Measurements from ENCODE around the gene BCL2L1.

Gene BCL2L1

GRCh38 chr20:31698243-31698802 is 24.3 kb downstream of the BCL2L1 start:
- Histone ChIP-seq H3K4me1 (ENCODE audit: control insufficient read depth, insufficient read depth, low read length) (peaks cover 21% of the 10 kb centered on the region), H3K27me3 (ENCODE audit: control insufficient read depth, insufficient read depth, low read length) (no peaks in the 10 kb centered on the region), H3K27ac (ENCODE audit: low read depth, low read length) (no peak overlapping the region), H3K36me3 (ENCODE audit: control insufficient read depth, insufficient read depth, low read length) (0 out of 2 replicates have a peak, but pooled peaks cover 4% of the 10 kb centered on the region), H3K9me3 (ENCODE audit: control insufficient read depth, insufficient read depth, low read length) (no peaks in the 10 kb centered on the region), H3K9ac (ENCODE audit: low read depth, low read length) (no peak overlapping the region), H3K4me3 (ENCODE audit: low read depth, low read length) (no peak overlapping the region)

- Histone ChIP-seq H3K27ac (ENCODE audit: low read depth, low read length) (peak overlapping the region; percentile 38), H3K9ac (ENCODE audit: low read depth, low read length) (no peak overlapping the region), H3K9me3 (ENCODE audit: control insufficient read depth, insufficient read depth, low read length) (no peaks in the 10 kb centered on the region), H3K4me1 (ENCODE audit: control insufficient read depth, insufficient read depth, low read length) (peaks cover 29% of the 10 kb centered on the region), H3K4me3 (ENCODE audit: low read depth, low read length) (no peak overlapping the region), H3K36me3 (ENCODE audit: control insufficient read depth, insufficient read depth, low read length) (0 out of 2 replicates have a peak, but pooled peaks cover 4% of the 10 kb centered on the region), H3K27me3 (ENCODE audit: control insufficient read depth, insufficient read depth, low read length) (no peaks in the 10 kb centered on the region)
These were observed 26.5 kb downstream of the BCL2L1 start for GRCh38 chr20:31695849-31696804.

- Histone ChIP-seq H3K4me1 (ENCODE audit: control insufficient read depth, insufficient read depth, low read length) (peaks cover 29% of the 10 kb centered on the region), H3K27ac (ENCODE audit: low read depth, low read length) (peak overlapping the region; percentile 62), H3K4me3 (ENCODE audit: low read depth, low read length) (no peak overlapping the region), H3K27me3 (ENCODE audit: control insufficient read depth, insufficient read depth, low read length) (no peaks in the 10 kb centered on the region), H3K9me3 (ENCODE audit: control insufficient read depth, insufficient read depth, low read length) (no peaks in the 10 kb centered on the region), H3K36me3 (ENCODE audit: control insufficient read depth, insufficient read depth, low read length) (0 out of 2 replicates have a peak, but pooled peaks cover 4% of the 10 kb centered on the region), H3K9ac (ENCODE audit: low read depth, low read length) (no peak overlapping the region)
These were observed 27.6 kb downstream of the BCL2L1 start for GRCh38 chr20:31694842-31695593.

- H3K4me3 ChIP-seq (ENCODE audit: low read depth, low read length), result no peak overlapping the region
- H3K36me3 ChIP-seq (ENCODE audit: control insufficient read depth, insufficient read depth, low read length), result 0 out of 2 replicates have a peak, but pooled peaks cover 4% of the 10 kb centered on the region
- H3K9ac ChIP-seq (ENCODE audit: low read depth, low read length), result no peak overlapping the region
- no peaks in the 10 kb centered on the region for H3K9me3 ChIP-seq (ENCODE audit: control insufficient read depth, insufficient read depth, low read length)
- H3K4me1 ChIP-seq (ENCODE audit: control insufficient read depth, insufficient read depth, low read length), result peaks cover 25% of the 10 kb centered on the region
- no peaks in the 10 kb centered on the region for H3K27me3 ChIP-seq (ENCODE audit: control insufficient read depth, insufficient read depth, low read length)
- H3K27ac ChIP-seq (ENCODE audit: low read depth, low read length), result peak overlapping the region; percentile 62
These were observed 28.5 kb downstream of the BCL2L1 start for GRCh38 chr20:31693987-31694661.

GRCh38 chr20:31693402-31693801 is 29.3 kb downstream of the BCL2L1 start:
- Histone ChIP-seq H3K9ac (ENCODE audit: low read depth, low read length) (no peak overlapping the region), H3K4me1 (ENCODE audit: control insufficient read depth, insufficient read depth, low read length) (peaks cover 25% of the 10 kb centered on the region), H3K27ac (ENCODE audit: low read depth, low read length) (no peak overlapping the region), H3K4me3 (ENCODE audit: low read depth, low read length) (no peak overlapping the region), H3K27me3 (ENCODE audit: control insufficient read depth, insufficient read depth, low read length) (no peaks in the 10 kb centered on the region), H3K9me3 (ENCODE audit: control insufficient read depth, insufficient read depth, low read length) (no peaks in the 10 kb centered on the region), H3K36me3 (ENCODE audit: control insufficient read depth, insufficient read depth, low read length) (0 out of 2 replicates have a peak, but pooled peaks cover 8% of the 10 kb centered on the region)

- peaks cover 25% of the 10 kb centered on the region for H3K4me1 ChIP-seq (ENCODE audit: control insufficient read depth, insufficient read depth, low read length)
- H3K27me3 ChIP-seq (ENCODE audit: control insufficient read depth, insufficient read depth, low read length), result no peaks in the 10 kb centered on the region
- no peak overlapping the region for H3K4me3 ChIP-seq (ENCODE audit: low read depth, low read length)
- H3K9me3 ChIP-seq (ENCODE audit: control insufficient read depth, insufficient read depth, low read length), result no peaks in the 10 kb centered on the region
- H3K9ac ChIP-seq (ENCODE audit: low read depth, low read length), result no peak overlapping the region
- peaks cover 13% of the 10 kb centered on the region; the same call in 1 of the 2 replicates for H3K36me3 ChIP-seq (ENCODE audit: control insufficient read depth, insufficient read depth, low read length)
- peak overlapping the region; percentile 56 for H3K27ac ChIP-seq (ENCODE audit: low read depth, low read length)
These were observed 30.9 kb downstream of the BCL2L1 start for GRCh38 chr20:31691646-31692275.

GRCh38 chr20:31690124-31690666 is 32.5 kb downstream of the BCL2L1 start:
- H3K9ac ChIP-seq (ENCODE audit: low read depth, low read length), result no peak overlapping the region
- no peak overlapping the region for H3K4me3 ChIP-seq (ENCODE audit: low read depth, low read length)
- H3K4me1 ChIP-seq (ENCODE audit: control insufficient read depth, insufficient read depth, low read length), result peaks cover 24% of the 10 kb centered on the region
- no peaks in the 10 kb centered on the region for H3K27me3 ChIP-seq (ENCODE audit: control insufficient read depth, insufficient read depth, low read length)
- no peak overlapping the region for H3K27ac ChIP-seq (ENCODE audit: low read depth, low read length)
- no peaks in the 10 kb centered on the region for H3K9me3 ChIP-seq (ENCODE audit: control insufficient read depth, insufficient read depth, low read length)
- H3K36me3 ChIP-seq (ENCODE audit: control insufficient read depth, insufficient read depth, low read length), result peaks cover 10% of the 10 kb centered on the region; the same call in 1 of the 2 replicates

- Histone ChIP-seq H3K36me3 (ENCODE audit: control insufficient read depth, insufficient read depth, low read length) (peaks cover 10% of the 10 kb centered on the region; the same call in 1 of the 2 replicates), H3K4me3 (ENCODE audit: low read depth, low read length) (no peak overlapping the region), H3K9ac (ENCODE audit: low read depth, low read length) (no peak overlapping the region), H3K27me3 (ENCODE audit: control insufficient read depth, insufficient read depth, low read length) (no peaks in the 10 kb centered on the region), H3K27ac (ENCODE audit: low read depth, low read length) (no peak overlapping the region), H3K9me3 (ENCODE audit: control insufficient read depth, insufficient read depth, low read length) (no peaks in the 10 kb centered on the region), H3K4me1 (ENCODE audit: control insufficient read depth, insufficient read depth, low read length) (peaks cover 14% of the 10 kb centered on the region)
These were observed 33.5 kb downstream of the BCL2L1 start for GRCh38 chr20:31689141-31689540.

- H3K4me3 ChIP-seq (ENCODE audit: low read depth, low read length), result no peak overlapping the region
- H3K27ac ChIP-seq (ENCODE audit: low read depth, low read length), result no peak overlapping the region
- H3K9me3 ChIP-seq (ENCODE audit: control insufficient read depth, insufficient read depth, low read length), result no peaks in the 10 kb centered on the region
- H3K36me3 ChIP-seq (ENCODE audit: control insufficient read depth, insufficient read depth, low read length), result peaks cover 10% of the 10 kb centered on the region; the same call in 1 of the 2 replicates
- no peaks in the 10 kb centered on the region for H3K27me3 ChIP-seq (ENCODE audit: control insufficient read depth, insufficient read depth, low read length)
- H3K4me1 ChIP-seq (ENCODE audit: control insufficient read depth, insufficient read depth, low read length), result peaks cover 8% of the 10 kb centered on the region
- no peak overlapping the region for H3K9ac ChIP-seq (ENCODE audit: low read depth, low read length)
These were observed 34.9 kb downstream of the BCL2L1 start for GRCh38 chr20:31687777-31688176.
